OCI-LY3 (cell line): Measurements from ENCODE around the gene EFNA4.

Experiments
- CTCF ChIP-seq: fragments of 200-600, 300-600 bp; sonication (generic); IDR thresholded peaks from 2 replicates; pipeline ENCODE4 v1.5.1; 2014; ENCODE audit warnings: antibody characterized with exemption, low read length, low read depth
- EZH2phosphoT487 ChIP-seq: fragments of 200-600 bp; shearing (Covaris generic); IDR thresholded peaks from 2 replicates; pipeline ENCODE4 v1.6.1; 2018; ENCODE audit warnings: antibody characterized with exemption, mixed run types, low read depth

- TF ChIP-seq CTCF = no peak
- TF ChIP-seq EZH2phosphoT487 = no peak
Measured at GRCh38 chr1:155062151-155062686, 1.3 kb upstream of the EFNA4 start.
